ENCODE data around the gene CYP2D6.
"Not testable (repeated sequence)": the region's sequence is repeated elsewhere in the genome, so short reads cannot be mapped to it uniquely, and the experiment has no call there.

- TF ChIP-seq CTCF (IDR thresholded peaks at IDR 0.05); REST (IDR thresholded peaks at IDR 0.05; ENCODE audit: insufficient read depth in 1 of 2, low read depth in 2 of 2, low read length in 1 of 2); TCF7L2 (IDR thresholded peaks at IDR 0.05; ENCODE audit: low read depth, low read length): not testable (repeated sequence)
These were observed 19.2 kb upstream of the CYP2D6 start for GRCh38 chr22:42149798-42150197.
